ENCODE measurements around the gene EPHA1. TPM values are rescaled to one million over a fixed set of nuclear protein-coding genes. Genes with fewer than 3 reads are reported as not detected.

The EPHA1 gene
- total RNA-seq, 8 experiments from 2014 or later = 0.65 to 6.2 (median 0.98) TPM

Other genes starting within 250 kb of the EPHA1 start
- gene TAS2R39, start 225.4 kb downstream of the EPHA1 start, total RNA-seq = under 1 TPM in 5 of 8 experiments, not detected in 3; 0.28 to 0.45 (median 0.33) TPM
- under 1 TPM in 4 of 8 experiments, not detected in 4; 0.27 to 0.76 (median 0.57) TPM for gene TAS2R40, start 186.8 kb downstream of the EPHA1 start, total RNA-seq
- 100 to 1,000 TPM in 2 of 8 experiments, 10 to 100 TPM in 6; 18.0 to 189 (median 46.9) TPM for gene GSTK1, start 145.4 kb downstream of the EPHA1 start, total RNA-seq
- 1 to 10 TPM in 7 of 8 experiments, under 1 TPM in 1; 0.51 to 4.5 (median 1.8) TPM for gene TMEM139, start 123.9 kb downstream of the EPHA1 start, total RNA-seq
- 10 to 100 TPM; 10.5 to 26.0 (median 14.1) TPM for gene CASP2, start 120.5 kb downstream of the EPHA1 start, total RNA-seq
- under 1 TPM in 6 of 8 experiments, not detected in 2; 0.07 to 0.28 (median 0.15) TPM for gene CLCN1, start 92.7 kb downstream of the EPHA1 start, total RNA-seq
- 10 to 100 TPM in 5 of 8 experiments, 1 to 10 TPM in 2, under 1 TPM in 1; 0.22 to 49.1 (median 34.2) TPM for gene FAM131B, start 46.1 kb downstream of the EPHA1 start, total RNA-seq
- 100 to 1,000 TPM in 2 of 8 experiments, 10 to 100 TPM in 6; 15.5 to 110 (median 49.1) TPM for gene ZYX, start 27.5 kb downstream of the EPHA1 start, total RNA-seq
- gene TAS2R60, start 34.6 kb upstream of the EPHA1 start, total RNA-seq = not detected
- gene TAS2R41, start 69.0 kb upstream of the EPHA1 start, total RNA-seq = 1 to 10 TPM in 1 of 8 experiments, not detected in 7; 1.1 TPM
- gene CTAGE15, start 162.9 kb upstream of the EPHA1 start, total RNA-seq = under 1 TPM in 2 of 8 experiments, not detected in 6; 0.11 to 0.13 TPM
- gene TCAF2, start 212.1 kb upstream of the EPHA1 start, total RNA-seq = 1 to 10 TPM in 4 of 8 experiments, under 1 TPM in 4; 0.18 to 2.6 (median 0.88) TPM

All from motor neuron (in vitro differentiated cells).